D721Med (cell line): ENCODE results near the gene ZNF805.
"Not testable (repeated sequence)": the region's sequence is repeated elsewhere in the genome, so short reads cannot be mapped to it uniquely, and the experiment has no call there.

ENCODE experiments used
- DNase-seq: peaks from one replicate; pipeline ENCODE4 v3.0.0; 2011; ENCODE audit warnings: low spot score; ENCODE audit not compliant: insufficient read length
- FAIRE-seq: peaks from 2 replicates; lab custom pipeline; 2011; peaks lifted over from hg19 to GRCh38; lab: Jason Lieb, UNC
- CTCF ChIP-seq: IDR thresholded peaks from 2 replicates; pipeline ENCODE4 v1.5.1; 2012; ENCODE audit warnings: mild to moderate bottlenecking, control low read depth; ENCODE audit not compliant: insufficient read depth; ENCODE audit errors: missing control alignments

Gene ZNF805

GRCh38 chr19:57267291-57267690 lies 26.9 kb downstream of the ZNF805 start:
- FAIRE-seq (no peak), DNase-seq (no peak)
- TF ChIP-seq CTCF: no peak

- DNase-seq: no peak
- no peak for TF ChIP-seq CTCF
- FAIRE-seq: no peak
These were observed 29.3 kb downstream of the ZNF805 start for GRCh38 chr19:57269515-57270250.

- TF ChIP-seq CTCF: no peak
- FAIRE-seq: no peak
- DNase-seq: no peak
These were observed 30.8 kb downstream of the ZNF805 start for GRCh38 chr19:57271280-57271679.

- TF ChIP-seq CTCF: no peak
- FAIRE-seq: no peak
- no peak for DNase-seq
These were observed 32.6 kb downstream of the ZNF805 start for GRCh38 chr19:57273014-57273413.

- DNase-seq: no peak
- TF ChIP-seq CTCF: no peak
- FAIRE-seq: no peak
These were observed 36.0 kb downstream of the ZNF805 start for GRCh38 chr19:57276430-57276829.

GRCh38 chr19:57278481-57278880 lies 38.0 kb downstream of the ZNF805 start:
- DNase-seq, FAIRE-seq: not testable (repeated sequence)

- DNase-seq (peak; percentile 75), FAIRE-seq (no peak)
These were observed 39.2 kb downstream of the ZNF805 start for GRCh38 chr19:57279418-57280164.

More at GRCh38 chr19:57279418-57280164, 39.2 kb downstream of the ZNF805 start:
- TF ChIP-seq CTCF: peak; percentile 38
